K562 (cell line): ENCODE measurements around the gene FAM89B. TPM values are rescaled to one million over a fixed set of nuclear protein-coding genes. Genes with fewer than 3 reads are reported as not detected.

ENCODE experiments used
- ATAC-seq: fragments of 200-7000 bp; cut with Tn5 transposase; 3 replicates; pipeline ENCODE4 v1.9.1; 2020; ENCODE audit warnings: moderate library complexity
- BruUV-seq: library from RNA; stranded (reverse); fragments of 400-500 nt; replicated peaks from 2 replicates; lab custom pipeline; 2021; lab: Mats Ljungman, UMichigan
- CTCF ChIA-PET: fragments of 300-600 bp; formaldehyde crosslinking; extraction: SDS; loops from one replicate; lab custom pipeline; 2021; ENCODE audit warnings: low intra/inter-chr PET ratio; lab: Yijun Ruan, JAX
- POLR2A ChIA-PET: fragments of 300-600, 350-650 bp; sonication (Branson Sonifier 250); formaldehyde crosslinking; extraction: SDS; loops from one replicate; lab custom pipeline; 2021; ENCODE audit warnings: antibody characterized with exemption, inconsistent platforms; lab: Yijun Ruan, JAX
- DNase-seq, 4 experiments: peaks; one replicate each; pipeline versions ENCODE4 v3.0.0 to v3.0.0-alpha.2; 2011 to 2018; ENCODE audit warnings: low spot score in 3 of 4, mixed read lengths in 3 of 4; ENCODE audit errors: extremely low read depth in 1 of 4
- FAIRE-seq: peaks from 2 replicates; lab custom pipeline; 2011; peaks lifted over from hg19 to GRCh38; lab: Jason Lieb, UNC
- H2AFZ ChIP-seq: 2 replicates; pipeline ENCODE4 v1.6.0; 2011; ENCODE audit warnings: low read depth, low read length, control low read depth, inconsistent platforms
- H3K27ac ChIP-seq: fragments of 200-600 bp; 3 replicates; pipeline ENCODE4 v1.8.0; 2011; ENCODE audit warnings: low read depth, mild to moderate bottlenecking, control low read depth, inconsistent platforms, low read length, moderate library complexity, mixed read lengths; ENCODE audit errors: extremely low read depth
- H3K27me3 ChIP-seq, 2 experiments: fragments of 300-600 bp in 1 of 2; 2 replicates in 1 of 2; 3 replicates in 1 of 2; pipeline versions ENCODE4 v1.6.0 to v1.8.0; 2011; ENCODE audit warnings: inconsistent platforms in 2 of 2, low read length in 2 of 2, mild to moderate bottlenecking in 1 of 2, mixed read lengths in 1 of 2, moderate library complexity in 1 of 2; ENCODE audit not compliant: control insufficient read depth in 2 of 2, insufficient read depth in 2 of 2
- H3K36me3 ChIP-seq: fragments of 300-600 bp; 3 replicates; pipeline ENCODE4 v1.8.0; 2011; ENCODE audit warnings: mild to moderate bottlenecking, low read length, inconsistent platforms; ENCODE audit not compliant: control insufficient read depth, insufficient read depth
- H3K4me1 ChIP-seq, 2 experiments: fragments of 200-600 bp in 1 of 2; replicated peaks in 1 of 2; 2 replicates in 1 of 2; 3 replicates in 1 of 2; pipeline versions ENCODE4 v1.5.1 to v1.8.0; 2011; ENCODE audit warnings: inconsistent platforms in 2 of 2, low read length in 2 of 2, mild to moderate bottlenecking in 1 of 2, mixed read lengths in 1 of 2, moderate library complexity in 1 of 2; ENCODE audit not compliant: control insufficient read depth in 2 of 2, insufficient read depth in 2 of 2
- H3K4me2 ChIP-seq: 2 replicates; pipeline ENCODE4 v1.6.1; 2011; ENCODE audit warnings: low read length, control low read depth, inconsistent platforms, mixed read lengths; ENCODE audit not compliant: insufficient read depth
- H3K4me3 ChIP-seq: fragments of 200-600 bp; sonication (generic), shearing (Covaris generic); 2 replicates; pipeline ENCODE4 v1.5.1; 2016; ENCODE audit warnings: control low read depth, inconsistent platforms
- H3K79me2 ChIP-seq: fragments of 200-600 bp; 3 replicates; pipeline ENCODE4 v1.8.0; 2011; ENCODE audit warnings: low read length, inconsistent platforms; ENCODE audit not compliant: control insufficient read depth, insufficient read depth
- H3K9ac ChIP-seq, 2 experiments: 2 replicates each; pipeline versions ENCODE4 v1.6.0 to v1.6.1; 2011; ENCODE audit warnings: low read depth in 2 of 2, low read length in 2 of 2, control low read depth in 1 of 2, inconsistent platforms in 1 of 2, mild to moderate bottlenecking in 1 of 2, mixed read lengths in 1 of 2; ENCODE audit not compliant: insufficient read depth in 1 of 2
- H3K9me1 ChIP-seq: one replicate; pipeline ENCODE4 v1.6.0; 2011; ENCODE audit warnings: inconsistent platforms, mild to moderate bottlenecking, low read length, moderate library complexity; ENCODE audit not compliant: control insufficient read depth, insufficient read depth
- H3K9me3 ChIP-seq: replicated peaks from 2 replicates; pipeline ENCODE4 v1.5.1; 2011; ENCODE audit warnings: low read depth, low read length, inconsistent platforms; ENCODE audit not compliant: control insufficient read depth, insufficient read depth
- H4K20me1 ChIP-seq: replicated peaks from 2 replicates; pipeline ENCODE4 v1.6.1; 2011; ENCODE audit warnings: low read length, inconsistent platforms, mixed read lengths; ENCODE audit not compliant: control insufficient read depth, insufficient read depth
- HDAC6 ChIP-seq: IDR thresholded peaks from 2 replicates; pipeline ENCODE4 v1.6.1; 2012; ENCODE audit warnings: low read depth, mild to moderate bottlenecking, control low read depth, inconsistent platforms, low read length, moderate library complexity
- HNRNPK ChIP-seq: fragments of 200-400 bp; formaldehyde crosslinking; IDR thresholded peaks from one replicate; pipeline ENCODE4 v1.6.1; 2018; ENCODE audit warnings: mild to moderate bottlenecking, low read depth, low read length; ENCODE audit not compliant: poor library complexity, severe bottlenecking
- PPARD ChIP-seq: fragments of 250-450 bp; sonication (Bioruptor Pico); IDR thresholded peaks from 2 replicates; pipeline ENCODE4 v1.8.0; 2022; ENCODE audit warnings: inconsistent platforms, mild to moderate bottlenecking, moderate library complexity
- WGBS: fragments of 100-300 bp; shearing (Covaris generic); methylation state at CpG from one replicate; pipeline ENCODE4 v1.1.6; 2016; ENCODE audit warnings: low coverage, mixed read lengths; ENCODE audit not compliant: insufficient coverage; ENCODE audit errors: missing lambda C conversion rate; 5-methylcytosine and 5-hydroxymethylcytosine counted together
- in situ Hi-C: fragments of 300-500 bp; cut with MboI; formaldehyde crosslinking; loops from 4 replicates; pipeline ENCODE4 v1.15.0; 2018; ENCODE audit warnings: inconsistent platforms, mixed read lengths
- intact Hi-C: fragments of 100-400 bp; cut with micrococcal nuclease; formaldehyde crosslinking; loops from 2 replicates; pipeline ENCODE4 v1.14.2; 2022
- polyA plus RNA-seq, 8 experiments: library from polyadenylated mRNA; depleted of rRNA in 4 of 8; stranded (reverse) in 5 of 8; unstranded in 3 of 8; fragments of >200 nt; fragmentation: Nextera tagmentation in 2 of 8; fragmentation: Illumina TruSeq in 1 of 8; extraction: Ambion mirVana in 2 of 8; extraction: Trizol in 1 of 8; gene quantifications; 2 replicates each; pipeline versions ENCODE4 v1.2.1 to v1.2.3, GENCODE V29; 2011 to 2014; ENCODE audit warnings: inconsistent platforms in 1 of 8, missing spikeins in 1 of 8
- total RNA-seq, 7 experiments: library from RNA; depleted of rRNA in 6 of 7; stranded (reverse); fragments of >200 nt in 6 of 7; fragmentation: Illumina TruSeq in 2 of 7; extraction: Trizol in 2 of 7; gene quantifications; 2 replicates each; pipeline versions ENCODE4 v1.2.1 to v1.2.3, GENCODE V29; 2011 to 2021; ENCODE audit warnings: low replicate concordance in 1 of 7
- TF ChIP-seq, protein P1 (sequence below): fragments of 250-450 bp; sonication (Bioruptor Pico); IDR thresholded peaks from 2 replicates; pipeline ENCODE4 v1.5.0; 2021; ENCODE audit warnings: mild to moderate bottlenecking, moderate library complexity
- TF ChIP-seq, protein P2 (sequence below): fragments of 250-450 bp; sonication (Bioruptor Pico); IDR thresholded peaks from 2 replicates; pipeline ENCODE4 v1.8.0; 2022; ENCODE audit warnings: moderate library complexity, mild to moderate bottlenecking, inconsistent platforms
- TF ChIP-seq, protein P3 (sequence below): fragments of 450-650 bp; IDR thresholded peaks from 2 replicates; pipeline ENCODE4 v1.6.1; 2016; ENCODE audit warnings: low read depth

Gene FAM89B
- total and polyA plus RNA-seq, 9 of the 15 experiments (the other 6 are each of a cell fraction or from before 2014, with no cell fraction given), result 0.32 to 27.6 (median 11.9) TPM

DNA sequence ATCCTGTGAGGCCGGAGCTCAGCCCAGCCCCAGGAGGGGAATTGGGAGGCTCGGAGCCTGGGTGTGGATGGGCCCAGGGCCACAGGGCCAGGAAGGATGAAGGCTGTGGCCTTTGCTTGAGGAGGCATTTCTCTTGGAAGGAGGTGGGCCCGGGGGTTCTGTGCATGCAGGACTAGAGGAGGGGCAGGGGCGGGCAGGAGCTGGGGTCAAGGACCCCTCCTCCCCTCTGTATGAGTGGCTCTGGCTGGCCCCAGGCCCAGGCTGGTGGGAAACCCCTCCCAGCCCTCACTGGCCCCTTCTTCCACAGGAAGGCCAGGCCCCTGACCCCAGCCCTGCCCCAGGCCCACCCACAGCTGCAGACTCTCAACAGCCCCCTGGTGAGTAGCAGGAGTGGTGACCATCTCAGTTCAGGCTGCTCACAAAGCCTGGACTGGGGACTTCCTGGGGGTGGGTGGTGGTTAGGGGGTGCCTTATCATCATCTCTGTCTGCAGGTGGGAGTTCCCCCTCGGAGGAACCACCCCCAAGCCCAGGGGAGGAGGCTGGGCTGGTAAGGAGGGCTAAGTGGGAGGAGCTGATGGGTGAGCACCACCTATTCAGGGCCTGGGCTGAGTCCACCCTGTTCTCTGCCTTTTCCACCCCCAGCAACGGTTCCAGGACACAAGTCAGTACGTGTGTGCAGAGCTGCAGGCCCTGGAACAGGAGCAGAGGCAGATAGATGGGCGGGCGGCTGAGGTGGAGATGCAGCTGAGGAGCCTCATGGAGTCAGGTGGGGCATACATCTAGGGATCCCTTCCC, 17.3 kb downstream of the FAM89B start:
- Histone ChIP-seq H3K4me3 (no peak overlapping the region), H4K20me1 (0 out of 2 replicates have a peak, but pooled peaks cover 4% of the 10 kb centered on the region), H3K9ac (peak overlapping the region in 1 of 2 experiments; percentile 79; a peak in 2 of 4 replicates), H2AFZ (no peak overlapping the region), H3K27me3 (no peaks in the 10 kb centered on the region), H3K36me3 (peaks cover 56% of the 10 kb centered on the region; the same call in 2 of the 3 replicates), H3K9me1 (peaks cover 4% of the 10 kb centered on the region), H3K4me2 (no peak overlapping the region), H3K27ac (no peak overlapping the region), H3K4me1 (peaks cover 16 to 65% of the 10 kb centered on the region in 2 experiments), H3K9me3 (no peaks in the 10 kb centered on the region), H3K79me2 (peaks cover 3% of the 10 kb centered on the region; the same call in 1 of the 3 replicates)
- DNase-seq, result peak; percentile 65 to 82 (median 70)
- FAIRE-seq, result no peak
- no TSS peak for BruUV-seq
- ChIA-PET CTCF (interaction anchor here (0.6 kb wide), 1 partner anchor 481 kb away, joined by 3 read pairs; no protein-coding TSS in a partner anchor), POLR2A (interaction anchor here (0.5 to 2.4 kb wide), 8 partner anchors 13 to 208 kb away, joined by 3 to 6 read pairs (median 3); partner anchors contain the start of gene EHBP1L1)
- in situ Hi-C loops (no loop called here), intact Hi-C loops (loop anchor here (5.0 kb wide), 1 partner anchor 47 kb away; no protein-coding TSS in a partner anchor)
- ATAC-seq, result peak; percentile 39
- WGBS, result 69% methylated on average over 8 of the region's 9 CpGs
- TF ChIP-seq HNRNPK, result no peak
- TF ChIP-seq HDAC6, result no peak
- TF ChIP-seq, protein P1, sequence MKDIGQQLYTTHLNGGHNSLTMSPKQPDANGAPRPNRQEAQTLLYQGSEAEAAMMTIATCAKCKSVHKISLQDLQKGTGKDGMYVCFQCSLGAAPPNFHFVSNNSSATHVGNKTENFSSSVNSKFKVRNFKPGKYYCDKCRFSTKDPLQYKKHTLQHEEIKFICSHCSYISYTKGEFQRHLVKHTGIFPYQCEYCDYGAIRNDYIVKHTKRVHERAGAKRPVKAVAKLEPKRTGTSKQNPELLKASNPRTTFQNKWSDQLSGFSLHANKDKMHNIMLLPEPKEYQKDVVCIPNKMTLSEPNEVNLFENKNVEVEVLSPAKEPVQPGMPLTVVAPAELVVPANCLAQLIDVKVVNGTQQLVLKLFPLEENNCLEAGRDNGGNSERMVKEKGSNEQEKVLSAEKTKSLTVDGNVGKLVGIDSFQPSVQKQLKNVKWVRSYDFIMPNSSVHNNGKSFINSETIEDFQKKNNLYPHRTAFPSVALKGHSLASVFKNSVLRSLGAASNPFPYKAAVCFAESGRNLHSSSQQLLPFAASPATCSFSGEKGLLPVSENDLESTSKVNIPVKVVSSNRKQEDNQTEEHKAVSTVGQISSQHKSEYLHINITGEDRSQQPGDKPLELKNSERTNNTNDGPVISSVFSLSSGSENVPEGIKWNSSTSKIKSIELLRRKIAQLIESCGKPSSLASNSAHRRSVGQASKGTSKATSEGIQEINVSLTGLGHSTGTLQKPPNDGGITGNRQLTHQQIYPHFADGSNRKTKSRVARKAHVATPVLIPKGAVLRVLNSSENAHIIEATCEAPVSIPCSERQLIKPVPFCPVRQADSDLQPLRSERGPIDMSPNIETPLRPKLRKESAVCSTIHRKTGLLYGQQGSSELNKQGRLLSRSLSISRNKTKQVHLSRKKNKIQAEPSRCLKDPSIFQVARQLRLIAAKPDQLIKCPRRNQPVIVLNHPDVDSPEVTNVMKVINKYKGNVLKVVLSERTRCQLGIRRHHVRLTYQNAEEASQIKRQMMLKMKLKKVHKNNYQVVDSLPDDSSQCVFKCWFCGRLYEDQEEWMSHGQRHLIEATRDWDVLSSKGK (CRISPR knock-in tag), result no peak
- TF ChIP-seq PPARD (CRISPR knock-in tag), result no peak
- TF ChIP-seq, protein P2, sequence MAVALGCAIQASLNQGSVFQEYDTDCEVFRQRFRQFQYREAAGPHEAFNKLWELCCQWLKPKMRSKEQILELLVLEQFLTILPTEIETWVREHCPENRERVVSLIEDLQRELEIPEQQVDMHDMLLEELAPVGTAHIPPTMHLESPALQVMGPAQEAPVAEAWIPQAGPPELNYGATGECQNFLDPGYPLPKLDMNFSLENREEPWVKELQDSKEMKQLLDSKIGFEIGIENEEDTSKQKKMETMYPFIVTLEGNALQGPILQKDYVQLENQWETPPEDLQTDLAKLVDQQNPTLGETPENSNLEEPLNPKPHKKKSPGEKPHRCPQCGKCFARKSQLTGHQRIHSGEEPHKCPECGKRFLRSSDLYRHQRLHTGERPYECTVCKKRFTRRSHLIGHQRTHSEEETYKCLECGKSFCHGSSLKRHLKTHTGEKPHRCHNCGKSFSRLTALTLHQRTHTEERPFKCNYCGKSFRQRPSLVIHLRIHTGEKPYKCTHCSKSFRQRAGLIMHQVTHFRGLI (CRISPR knock-in tag), result no peak
- TF ChIP-seq, protein P3, sequence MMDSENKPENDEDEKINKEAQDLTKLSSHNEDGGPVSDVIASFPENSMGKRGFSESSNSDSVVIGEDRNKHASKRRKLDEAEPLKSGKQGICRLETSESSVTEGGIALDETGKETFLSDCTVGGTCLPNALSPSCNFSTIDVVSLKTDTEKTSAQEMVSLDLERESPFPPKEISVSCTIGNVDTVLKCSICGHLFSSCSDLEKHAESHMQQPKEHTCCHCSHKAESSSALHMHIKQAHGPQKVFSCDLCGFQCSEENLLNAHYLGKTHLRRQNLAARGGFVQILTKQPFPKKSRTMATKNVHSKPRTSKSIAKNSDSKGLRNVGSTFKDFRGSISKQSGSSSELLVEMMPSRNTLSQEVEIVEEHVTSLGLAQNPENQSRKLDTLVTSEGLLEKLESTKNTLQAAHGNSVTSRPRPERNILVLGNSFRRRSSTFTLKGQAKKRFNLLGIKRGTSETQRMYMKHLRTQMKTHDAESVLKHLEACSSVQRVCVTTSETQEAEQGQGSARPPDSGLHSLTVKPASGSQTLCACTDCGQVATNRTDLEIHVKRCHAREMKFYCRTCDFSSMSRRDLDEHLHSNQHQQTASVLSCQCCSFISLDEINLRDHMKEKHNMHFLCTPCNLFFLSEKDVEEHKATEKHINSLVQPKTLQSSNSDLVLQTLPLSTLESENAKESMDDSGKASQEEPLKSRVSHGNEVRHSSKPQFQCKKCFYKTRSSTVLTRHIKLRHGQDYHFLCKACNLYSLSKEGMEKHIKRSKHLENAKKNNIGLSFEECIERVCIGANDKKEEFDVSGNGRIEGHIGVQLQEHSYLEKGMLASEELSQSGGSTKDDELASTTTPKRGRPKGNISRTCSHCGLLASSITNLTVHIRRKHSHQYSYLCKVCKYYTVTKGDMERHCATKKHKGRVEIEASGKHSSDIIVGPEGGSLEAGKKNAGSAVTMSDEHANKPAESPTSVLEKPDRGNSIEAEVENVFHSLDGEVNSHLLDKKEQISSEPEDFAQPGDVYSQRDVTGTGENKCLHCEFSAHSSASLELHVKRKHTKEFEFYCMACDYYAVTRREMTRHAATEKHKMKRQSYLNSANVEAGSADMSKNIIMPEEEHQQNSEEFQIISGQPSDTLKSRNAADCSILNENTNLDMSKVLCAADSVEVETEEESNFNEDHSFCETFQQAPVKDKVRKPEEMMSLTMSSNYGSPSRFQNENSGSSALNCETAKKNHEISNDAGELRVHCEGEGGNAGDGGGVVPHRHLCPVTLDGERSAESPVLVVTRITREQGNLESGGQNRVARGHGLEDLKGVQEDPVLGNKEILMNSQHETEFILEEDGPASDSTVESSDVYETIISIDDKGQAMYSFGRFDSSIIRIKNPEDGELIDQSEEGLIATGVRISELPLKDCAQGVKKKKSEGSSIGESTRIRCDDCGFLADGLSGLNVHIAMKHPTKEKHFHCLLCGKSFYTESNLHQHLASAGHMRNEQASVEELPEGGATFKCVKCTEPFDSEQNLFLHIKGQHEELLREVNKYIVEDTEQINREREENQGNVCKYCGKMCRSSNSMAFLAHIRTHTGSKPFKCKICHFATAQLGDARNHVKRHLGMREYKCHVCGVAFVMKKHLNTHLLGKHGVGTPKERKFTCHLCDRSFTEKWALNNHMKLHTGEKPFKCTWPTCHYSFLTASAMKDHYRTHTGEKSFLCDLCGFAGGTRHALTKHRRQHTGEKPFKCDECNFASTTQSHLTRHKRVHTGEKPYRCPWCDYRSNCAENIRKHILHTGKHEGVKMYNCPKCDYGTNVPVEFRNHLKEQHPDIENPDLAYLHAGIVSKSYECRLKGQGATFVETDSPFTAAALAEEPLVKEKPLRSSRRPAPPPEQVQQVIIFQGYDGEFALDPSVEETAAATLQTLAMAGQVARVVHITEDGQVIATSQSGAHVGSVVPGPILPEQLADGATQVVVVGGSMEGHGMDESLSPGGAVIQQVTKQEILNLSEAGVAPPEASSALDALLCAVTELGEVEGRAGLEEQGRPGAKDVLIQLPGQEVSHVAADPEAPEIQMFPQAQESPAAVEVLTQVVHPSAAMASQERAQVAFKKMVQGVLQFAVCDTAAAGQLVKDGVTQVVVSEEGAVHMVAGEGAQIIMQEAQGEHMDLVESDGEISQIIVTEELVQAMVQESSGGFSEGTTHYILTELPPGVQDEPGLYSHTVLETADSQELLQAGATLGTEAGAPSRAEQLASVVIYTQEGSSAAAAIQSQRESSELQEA, result no peak
